H9 (cell line): ENCODE data around the gene FRY. TPM values are rescaled to one million over a fixed set of nuclear protein-coding genes. Genes with fewer than 3 reads are reported as not detected.

Experiments
- DNase-seq: peaks from one replicate; pipeline ENCODE4 v3.0.0-alpha.2; 2017
- H2AFZ ChIP-seq: one replicate; pipeline ENCODE4 v1.6.1; 2013; ENCODE audit warnings: mild to moderate bottlenecking, low read length, control low read depth, moderate library complexity
- H2AK5ac ChIP-seq: 2 replicates; pipeline ENCODE4 v1.6.1; 2013; ENCODE audit warnings: low read length, control low read depth, mixed read lengths; ENCODE audit not compliant: insufficient read length
- H2BK120ac ChIP-seq: one replicate; pipeline ENCODE4 v1.6.1; 2013; ENCODE audit warnings: low read depth, mild to moderate bottlenecking, low read length, control low read depth, inconsistent platforms; ENCODE audit not compliant: poor library complexity, severe bottlenecking
- H2BK12ac ChIP-seq: 2 replicates; pipeline ENCODE4 v1.6.1; 2013; ENCODE audit warnings: low read length, control low read depth, mixed read lengths, low read depth; ENCODE audit not compliant: insufficient read length
- H2BK15ac ChIP-seq: 2 replicates; pipeline ENCODE4 v1.6.1; 2013; ENCODE audit warnings: low read depth, low read length, control low read depth
- H2BK20ac ChIP-seq: one replicate; pipeline ENCODE4 v1.6.1; 2013; ENCODE audit warnings: low read depth, mild to moderate bottlenecking, low read length, control low read depth, inconsistent platforms; ENCODE audit not compliant: poor library complexity, severe bottlenecking
- H2BK5ac ChIP-seq: 2 replicates; pipeline ENCODE4 v1.6.1; 2013; ENCODE audit warnings: low read length, control low read depth, mixed read lengths; ENCODE audit not compliant: insufficient read length
- H3K14ac ChIP-seq: 2 replicates; pipeline ENCODE4 v1.6.1; 2013; ENCODE audit warnings: low read length, control low read depth; ENCODE audit not compliant: insufficient read depth
- H3K18ac ChIP-seq: 2 replicates; pipeline ENCODE4 v1.6.1; 2013; ENCODE audit warnings: low read depth, mild to moderate bottlenecking, mixed read lengths, low read length, control low read depth; ENCODE audit not compliant: insufficient read length
- H3K23ac ChIP-seq: 2 replicates; pipeline ENCODE4 v1.6.1; 2013; ENCODE audit warnings: low read length, control low read depth, mixed read lengths, low read depth; ENCODE audit not compliant: insufficient read length
- H3K23me2 ChIP-seq: 2 replicates; pipeline ENCODE4 v1.6.1; 2013; ENCODE audit warnings: low read depth, mild to moderate bottlenecking, mixed read lengths, low read length, control low read depth; ENCODE audit not compliant: insufficient read length, poor library complexity, severe bottlenecking
- H3K27ac ChIP-seq: 2 replicates; pipeline ENCODE4 v1.5.1; 2013; ENCODE audit warnings: low read length, control low read depth, mixed read lengths, low read depth; ENCODE audit not compliant: insufficient read length
- H3K27me3 ChIP-seq: 2 replicates; pipeline ENCODE4 v1.6.1; 2013; ENCODE audit warnings: low read length, control low read depth, inconsistent platforms; ENCODE audit not compliant: insufficient read depth
- H3K4ac ChIP-seq: 2 replicates; pipeline ENCODE4 v1.6.1; 2013; ENCODE audit warnings: low read depth, mild to moderate bottlenecking, control low read depth, inconsistent platforms, low read length, moderate library complexity
- H3K4me1 ChIP-seq: 2 replicates; pipeline ENCODE4 v1.6.1; 2013; ENCODE audit warnings: low read length, control low read depth, inconsistent platforms; ENCODE audit not compliant: insufficient read depth
- H3K4me2 ChIP-seq: 2 replicates; pipeline ENCODE4 v1.6.1; 2013; ENCODE audit warnings: low read length, control low read depth, mixed read lengths; ENCODE audit not compliant: insufficient read length, insufficient read depth
- H3K56ac ChIP-seq: 2 replicates; pipeline ENCODE4 v1.6.1; 2013; ENCODE audit warnings: low read depth, mild to moderate bottlenecking, mixed read lengths, low read length, control low read depth; ENCODE audit not compliant: insufficient read length
- H3K79me1 ChIP-seq: 2 replicates; pipeline ENCODE4 v1.6.1; 2013; ENCODE audit warnings: low read depth, mild to moderate bottlenecking, moderate library complexity, low read length, control low read depth, inconsistent platforms; ENCODE audit not compliant: insufficient read depth, poor library complexity, severe bottlenecking
- H3K79me2 ChIP-seq: 2 replicates; pipeline ENCODE4 v1.6.1; 2013; ENCODE audit warnings: low read length, control low read depth, inconsistent platforms; ENCODE audit not compliant: insufficient read depth
- H3K9ac ChIP-seq: 2 replicates; pipeline ENCODE4 v1.6.1; 2013; ENCODE audit warnings: low read length, control low read depth, mixed read lengths; ENCODE audit not compliant: insufficient read length; ENCODE audit errors: extremely low read depth
- H3K9me3 ChIP-seq: one replicate; pipeline ENCODE4 v1.6.1; 2013; ENCODE audit warnings: low read depth, low read length, inconsistent platforms; ENCODE audit not compliant: control insufficient read depth
- H3T11ph ChIP-seq: one replicate; pipeline ENCODE4 v1.6.1; 2013; ENCODE audit warnings: mild to moderate bottlenecking, low read length, control low read depth, inconsistent platforms
- H4K20me1 ChIP-seq: one replicate; pipeline ENCODE4 v1.6.1; 2013; ENCODE audit not compliant: control insufficient read depth, insufficient read length, insufficient read depth
- H4K5ac ChIP-seq: 2 replicates; pipeline ENCODE4 v1.6.1; 2013; ENCODE audit warnings: low read depth, mild to moderate bottlenecking, mixed read lengths, low read length, control low read depth; ENCODE audit not compliant: insufficient read length
- H4K8ac ChIP-seq: replicated peaks from 2 replicates; pipeline ENCODE4 v1.6.1; 2013; ENCODE audit warnings: low read length, control low read depth, mixed read lengths, low read depth; ENCODE audit not compliant: insufficient read length
- H4K91ac ChIP-seq: 2 replicates; pipeline ENCODE4 v1.6.1; 2013; ENCODE audit warnings: low read depth, mild to moderate bottlenecking, moderate library complexity, mixed read lengths, low read length, control low read depth; ENCODE audit not compliant: insufficient read length
- H3K27ac Mint-ChIP-seq, 3 experiments: 2 replicates in 2 of 3; 3 replicates in 1 of 3; pipeline ENCODE4 v1.8.0; 2020 to 2021; ENCODE audit warnings: mixed read lengths in 3 of 3, mild to moderate bottlenecking in 1 of 3, moderate library complexity in 1 of 3
- H3K27me3 Mint-ChIP-seq: 2 replicates; pipeline ENCODE4 v1.8.0; 2021; ENCODE audit warnings: low read depth, mild to moderate bottlenecking, moderate library complexity, mixed read lengths
- H3K36me3 Mint-ChIP-seq, 3 experiments: 2 replicates in 2 of 3; 3 replicates in 1 of 3; pipeline ENCODE4 v1.8.0; 2020 to 2021; ENCODE audit warnings: low read depth in 3 of 3, mixed read lengths in 3 of 3; ENCODE audit not compliant: insufficient read depth in 1 of 3
- H3K4me1 Mint-ChIP-seq, 2 experiments: 2 replicates each; pipeline ENCODE4 v1.8.0; 2020; ENCODE audit warnings: mixed read lengths in 2 of 2
- H3K4me3 Mint-ChIP-seq, 2 experiments: 2 replicates in 1 of 2; 3 replicates in 1 of 2; pipeline ENCODE4 v1.8.0; 2020 to 2021; ENCODE audit warnings: mild to moderate bottlenecking in 2 of 2, mixed read lengths in 2 of 2, moderate library complexity in 1 of 2
- H3K9me3 Mint-ChIP-seq, 2 experiments: 2 replicates in 1 of 2; 3 replicates in 1 of 2; pipeline ENCODE4 v1.8.0; 2020; ENCODE audit warnings: mild to moderate bottlenecking in 2 of 2, mixed read lengths in 2 of 2, moderate library complexity in 1 of 2
- WGBS: extraction: QIAGEN DNeasy Blood & Tissue Kit; methylation state at CpG from one replicate; pipeline ENCODE4 v1.1.7; 2013; ENCODE audit warnings: missing lambda C conversion rate, low lambda C conversion rate, mixed read lengths; ENCODE audit not compliant: insufficient read length; ENCODE audit errors: extremely low coverage; 5-methylcytosine and 5-hydroxymethylcytosine counted together
- total RNA-seq: library from RNA; stranded (reverse); gene quantifications from 2 replicates; pipeline ENCODE4 v1.2.1, GENCODE V29; 2021
- TF ChIP-seq, protein P1 (sequence below): fragments of 200-600 bp; sonication (generic); conservative IDR thresholded peaks from 3 replicates; pipeline ENCODE4 v1.8.0; 2021; ENCODE audit warnings: antibody characterized with exemption, mild to moderate bottlenecking

FRY gene
- total RNA-seq, 1 experiment from 2014 or later = 5.2 TPM

DNA sequence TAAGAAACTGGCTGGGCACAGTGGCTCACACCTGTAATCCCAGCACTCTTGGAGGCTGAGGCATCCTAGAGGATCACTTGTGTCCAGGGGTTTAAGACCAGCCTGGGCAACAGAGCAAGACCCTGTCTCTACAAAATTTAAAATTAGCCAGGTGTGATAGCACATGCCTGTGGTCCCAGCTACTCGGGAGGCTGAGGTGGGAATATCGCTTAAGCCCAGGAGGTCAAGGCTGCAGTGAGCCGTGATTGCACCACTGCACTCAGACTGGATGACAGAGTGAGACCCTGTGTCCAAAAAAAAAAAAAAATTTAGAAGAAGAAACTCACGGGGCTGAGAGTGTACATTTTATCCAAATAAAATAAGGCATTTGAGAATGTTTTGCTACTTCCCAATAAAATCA is 224.7 kb downstream of the FRY start:
- Histone ChIP-seq H3K23me2 (no peaks in the 10 kb centered on the region), H4K20me1 (no peaks in the 10 kb centered on the region), H2AFZ (no peak overlapping the region), H2BK120ac (no peak overlapping the region), H3K56ac (no peak overlapping the region), H3K4ac (no peak overlapping the region), H3K27me3 (no peaks in the 10 kb centered on the region), H3K79me1 (no peaks in the 10 kb centered on the region), H2AK5ac (no peak overlapping the region), H3K9ac (no peak overlapping the region), H3K4me1 (no peaks in the 10 kb centered on the region), H2BK15ac (no peak overlapping the region), H3K23ac (no peak overlapping the region), H2BK12ac (no peak overlapping the region), H3K9me3 (no peaks in the 10 kb centered on the region), H3K27ac (no peak overlapping the region), H2BK20ac (no peak overlapping the region), H4K5ac (no peak overlapping the region), H2BK5ac (no peak overlapping the region), H3T11ph (no peak overlapping the region), H3K18ac (no peak overlapping the region), H4K8ac (no peak overlapping the region), H3K4me2 (no peak overlapping the region), H3K79me2 (no peaks in the 10 kb centered on the region), H4K91ac (no peak overlapping the region), H3K14ac (no peak overlapping the region)
- Mint-ChIP-seq H3K9me3 (no peaks in the 10 kb centered on the region), H3K36me3 (no peaks in the 10 kb centered on the region), H3K4me1 (no peaks in the 10 kb centered on the region), H3K4me3 (no peak overlapping the region), H3K27me3 (no peaks in the 10 kb centered on the region), H3K27ac (no peak overlapping the region)
- no peak for DNase-seq
- TF ChIP-seq, protein P1, sequence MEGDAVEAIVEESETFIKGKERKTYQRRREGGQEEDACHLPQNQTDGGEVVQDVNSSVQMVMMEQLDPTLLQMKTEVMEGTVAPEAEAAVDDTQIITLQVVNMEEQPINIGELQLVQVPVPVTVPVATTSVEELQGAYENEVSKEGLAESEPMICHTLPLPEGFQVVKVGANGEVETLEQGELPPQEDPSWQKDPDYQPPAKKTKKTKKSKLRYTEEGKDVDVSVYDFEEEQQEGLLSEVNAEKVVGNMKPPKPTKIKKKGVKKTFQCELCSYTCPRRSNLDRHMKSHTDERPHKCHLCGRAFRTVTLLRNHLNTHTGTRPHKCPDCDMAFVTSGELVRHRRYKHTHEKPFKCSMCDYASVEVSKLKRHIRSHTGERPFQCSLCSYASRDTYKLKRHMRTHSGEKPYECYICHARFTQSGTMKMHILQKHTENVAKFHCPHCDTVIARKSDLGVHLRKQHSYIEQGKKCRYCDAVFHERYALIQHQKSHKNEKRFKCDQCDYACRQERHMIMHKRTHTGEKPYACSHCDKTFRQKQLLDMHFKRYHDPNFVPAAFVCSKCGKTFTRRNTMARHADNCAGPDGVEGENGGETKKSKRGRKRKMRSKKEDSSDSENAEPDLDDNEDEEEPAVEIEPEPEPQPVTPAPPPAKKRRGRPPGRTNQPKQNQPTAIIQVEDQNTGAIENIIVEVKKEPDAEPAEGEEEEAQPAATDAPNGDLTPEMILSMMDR = no peak
- no CpG with 5 or more reads among the region's 4 CpGs for WGBS
